Activated CD4-positive, alpha-beta T cell treated with anti-CD3 and anti-CD28 coated beads, Interleukin-2, amount 50 U/mL, for 48 hours (primary cell): ENCODE data around the gene RFLNA.

Source experiments
- DNase-seq, 2 experiments: peaks; one replicate each; pipeline ENCODE4 v3.0.0-alpha.2; 2020

RFLNA gene

GRCh38 chr12:124304314-124304790 is 9.5 kb downstream of the RFLNA start:
- DNase-seq, result no peak

GRCh38 chr12:124305136-124305535 is 10.2 kb downstream of the RFLNA start:
- no peak for DNase-seq

GRCh38 chr12:124305776-124306685 is 11.1 kb downstream of the RFLNA start:
- DNase-seq, result no peak

- no peak for DNase-seq
Measured at GRCh38 chr12:124306686-124307555, 12.0 kb downstream of the RFLNA start.

- no peak for DNase-seq
Measured at GRCh38 chr12:124307556-124307825, 12.6 kb downstream of the RFLNA start.

- no peak for DNase-seq
Measured at GRCh38 chr12:124308741-124309140, 13.8 kb downstream of the RFLNA start.

GRCh38 chr12:124309231-124309630 is 14.3 kb downstream of the RFLNA start:
- no peak for DNase-seq

- no peak for DNase-seq
Measured at GRCh38 chr12:124309744-124310143, 14.9 kb downstream of the RFLNA start.

GRCh38 chr12:124310178-124310577 is 15.3 kb downstream of the RFLNA start:
- no peak for DNase-seq

GRCh38 chr12:124310785-124311184 is 15.9 kb downstream of the RFLNA start:
- no peak for DNase-seq

- no peak for DNase-seq
Measured at GRCh38 chr12:124311292-124312109, 16.6 kb downstream of the RFLNA start.

GRCh38 chr12:124312601-124313000 is 17.7 kb downstream of the RFLNA start:
- DNase-seq, result no peak

- DNase-seq, result no peak
Measured at GRCh38 chr12:124314207-124314606, 19.3 kb downstream of the RFLNA start.

- DNase-seq, result no peak
Measured at GRCh38 chr12:124314766-124315165, 19.9 kb downstream of the RFLNA start.

GRCh38 chr12:124315372-124316044 is 20.6 kb downstream of the RFLNA start:
- no peak for DNase-seq

GRCh38 chr12:124316257-124316900 is 21.5 kb downstream of the RFLNA start:
- no peak for DNase-seq

GRCh38 chr12:124317400-124317799 is 22.5 kb downstream of the RFLNA start:
- no peak for DNase-seq

- DNase-seq, result no peak
Measured at GRCh38 chr12:124318278-124319020, 23.6 kb downstream of the RFLNA start.

GRCh38 chr12:124319368-124320050 is 24.6 kb downstream of the RFLNA start:
- no peak for DNase-seq

- DNase-seq, result peak; percentile 79 to 82
Measured at GRCh38 chr12:124321040-124321481, 26.2 kb downstream of the RFLNA start.
